Measurements from ENCODE around the gene PHF19.

PHF19 gene

DNA sequence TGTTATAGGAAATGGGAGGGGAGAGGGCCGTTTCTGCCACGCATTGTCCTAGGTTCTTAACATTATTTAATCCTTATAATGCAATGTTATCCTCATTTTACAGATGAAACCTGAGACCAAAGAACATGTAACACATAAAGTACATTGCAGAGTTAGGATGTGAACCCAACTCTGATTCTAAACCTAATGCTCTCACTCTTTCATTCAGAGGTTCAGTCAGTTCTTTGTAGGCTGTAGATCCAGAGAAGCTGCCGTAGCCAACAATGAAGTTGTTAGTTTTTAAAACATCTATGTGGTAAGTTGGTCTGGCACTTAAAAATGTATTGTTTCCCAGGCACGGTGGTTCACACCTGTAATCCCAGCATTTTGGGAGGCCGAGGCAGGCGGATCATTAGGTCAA is 23.8 kb downstream of the PHF19 start:
- no peak for DNase-seq (ENCODE audit: low read depth)

DNA sequence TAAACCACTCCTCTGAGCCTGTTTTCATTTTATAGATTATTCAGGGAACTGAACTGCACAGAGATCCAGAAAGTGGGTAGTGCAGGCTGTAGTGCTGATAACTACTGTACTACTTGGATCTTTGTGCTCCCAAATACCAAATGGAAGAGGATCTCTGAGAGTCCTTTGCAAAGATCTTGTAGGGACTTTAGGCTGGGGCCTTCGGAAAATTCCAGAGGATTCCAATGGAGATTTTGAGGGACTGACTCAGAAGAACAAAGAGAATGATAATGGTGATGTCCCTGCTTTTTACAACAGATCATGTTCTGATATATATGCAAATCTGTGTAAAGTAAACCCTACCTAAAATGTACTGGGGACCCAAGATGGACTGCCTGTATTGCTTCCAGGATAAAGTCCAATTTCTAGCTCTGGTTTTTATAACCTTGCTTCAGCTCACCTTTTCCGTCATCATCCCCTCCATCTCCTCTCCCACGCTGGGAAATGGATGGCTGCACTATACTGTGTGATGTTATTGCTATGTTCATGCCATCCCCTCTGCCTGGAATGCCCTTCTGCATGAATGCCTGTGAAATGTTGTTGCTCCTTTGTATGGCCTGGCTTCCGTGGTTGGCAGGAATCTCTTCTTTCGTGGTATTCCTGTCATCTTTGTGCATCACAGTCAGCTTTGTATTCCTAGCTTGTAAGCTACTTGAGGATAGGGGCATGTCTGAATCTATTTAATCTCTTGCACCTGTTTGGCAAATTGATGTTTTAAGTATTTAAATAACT is 24.6 kb downstream of the PHF19 start:
- DNase-seq (ENCODE audit: low read depth), result no peak

DNA sequence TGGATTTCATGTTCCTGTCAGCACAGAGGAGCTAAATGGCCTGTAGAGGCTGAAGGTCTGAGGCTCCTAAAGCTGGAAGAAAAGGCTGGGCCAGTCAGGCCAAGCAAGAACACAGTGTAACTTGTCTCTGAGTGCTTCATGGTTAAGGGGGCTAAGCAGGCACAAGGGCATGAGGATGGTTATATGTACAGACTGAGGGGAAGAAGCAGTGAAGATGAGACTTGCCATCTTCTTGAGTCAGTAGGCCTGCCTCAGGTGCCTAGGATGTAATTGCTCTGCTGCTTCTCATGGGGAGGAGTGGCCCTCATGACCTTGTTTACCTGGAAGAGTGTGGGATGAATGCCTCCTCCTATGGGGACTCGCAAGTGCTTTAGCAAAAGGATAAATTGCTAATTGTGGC is 25.5 kb downstream of the PHF19 start:
- no peak for DNase-seq (ENCODE audit: low read depth)

DNA sequence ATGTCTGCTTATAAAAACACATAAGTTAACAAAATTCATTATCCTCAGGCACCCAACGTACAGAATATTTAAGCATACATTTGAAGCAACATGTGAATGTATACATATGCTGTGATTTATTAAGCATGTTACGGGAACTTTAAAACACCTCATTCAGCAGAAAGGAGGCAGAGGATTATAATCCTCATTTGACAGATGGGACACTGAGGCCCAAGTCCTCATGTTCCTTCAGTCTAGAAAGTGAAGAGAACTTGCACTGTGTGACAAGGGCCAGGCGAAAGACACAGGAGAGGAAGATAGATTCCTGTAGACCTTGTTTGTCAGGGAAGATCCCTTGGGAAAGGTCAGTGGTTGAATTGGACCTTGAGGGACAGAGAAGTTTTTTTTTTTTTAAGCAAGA is 26.7 kb downstream of the PHF19 start:
- no peak for DNase-seq (ENCODE audit: low read depth)

DNA sequence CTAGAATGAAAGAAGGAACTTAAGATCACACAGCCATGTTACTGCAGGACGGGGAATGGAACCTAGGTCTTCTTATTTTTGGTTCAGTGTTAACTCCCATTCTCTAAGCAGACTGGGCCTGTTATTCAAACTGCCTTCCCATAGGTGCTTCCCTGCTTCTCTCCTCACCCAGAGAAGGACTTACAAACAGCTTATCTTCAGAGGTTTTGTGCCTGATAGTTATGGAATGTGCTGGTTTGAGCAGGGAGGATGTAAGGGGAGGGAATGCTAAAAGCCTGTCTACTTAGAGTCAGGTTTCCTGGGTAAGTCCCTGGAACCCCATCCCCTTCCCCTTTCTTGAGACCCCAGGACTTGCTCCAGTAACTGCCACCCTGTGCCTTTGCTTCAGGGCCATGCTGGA is 30.1 kb downstream of the PHF19 start:
- DNase-seq (ENCODE audit: low read depth), result no peak

DNA sequence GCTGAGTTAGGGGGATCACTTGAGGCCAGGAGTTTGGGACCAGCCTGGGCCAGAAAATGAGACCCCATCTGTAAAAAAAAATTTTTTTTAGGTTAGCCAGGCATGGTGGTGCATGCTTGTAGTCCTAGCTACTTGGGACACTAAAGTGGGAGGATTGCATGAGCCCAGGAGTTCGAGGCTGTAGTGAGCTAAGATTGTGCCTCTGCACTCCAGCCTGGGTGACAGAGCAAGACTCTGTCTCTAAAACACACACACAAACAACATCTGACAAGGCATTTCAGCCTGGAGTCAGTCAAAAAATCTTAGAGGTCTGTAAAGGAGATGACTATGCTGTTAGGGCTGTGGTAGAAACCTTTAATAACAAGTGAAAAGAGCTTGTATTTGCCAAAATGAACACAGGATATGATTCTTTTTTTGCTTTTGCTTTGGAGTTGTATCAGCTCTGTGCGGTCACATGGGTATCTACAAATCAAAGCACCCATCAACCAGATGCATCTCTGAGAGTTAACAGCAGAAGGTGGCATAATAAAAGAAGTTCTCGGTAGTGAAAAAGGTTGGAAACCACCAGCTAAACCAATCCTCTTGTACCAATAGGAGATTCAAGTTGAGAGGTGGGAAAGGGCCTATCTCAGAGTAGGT is 30.6 kb downstream of the PHF19 start:
- DNase-seq (ENCODE audit: low read depth), result no peak

DNA sequence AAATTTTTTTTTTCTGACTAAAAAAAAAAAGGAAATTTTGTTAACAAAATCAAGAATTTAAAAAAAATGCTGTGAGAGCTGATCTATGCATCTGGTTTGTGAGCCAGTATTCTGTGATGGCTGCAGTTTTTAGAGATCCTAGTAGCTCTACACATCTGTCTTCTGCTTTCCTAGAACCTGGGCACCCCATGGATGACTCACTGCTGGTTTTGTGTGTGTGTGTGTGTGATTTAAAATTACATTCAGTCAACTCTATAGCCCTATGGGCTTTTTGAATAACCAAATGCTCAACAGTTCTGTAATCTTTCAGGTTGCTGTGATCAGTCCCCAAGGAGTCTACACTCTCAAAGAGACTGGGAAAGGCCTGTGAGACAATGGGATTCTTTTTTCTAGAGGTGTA is 31.7 kb downstream of the PHF19 start:
- DNase-seq (ENCODE audit: low read depth), result peak; percentile 14

DNA sequence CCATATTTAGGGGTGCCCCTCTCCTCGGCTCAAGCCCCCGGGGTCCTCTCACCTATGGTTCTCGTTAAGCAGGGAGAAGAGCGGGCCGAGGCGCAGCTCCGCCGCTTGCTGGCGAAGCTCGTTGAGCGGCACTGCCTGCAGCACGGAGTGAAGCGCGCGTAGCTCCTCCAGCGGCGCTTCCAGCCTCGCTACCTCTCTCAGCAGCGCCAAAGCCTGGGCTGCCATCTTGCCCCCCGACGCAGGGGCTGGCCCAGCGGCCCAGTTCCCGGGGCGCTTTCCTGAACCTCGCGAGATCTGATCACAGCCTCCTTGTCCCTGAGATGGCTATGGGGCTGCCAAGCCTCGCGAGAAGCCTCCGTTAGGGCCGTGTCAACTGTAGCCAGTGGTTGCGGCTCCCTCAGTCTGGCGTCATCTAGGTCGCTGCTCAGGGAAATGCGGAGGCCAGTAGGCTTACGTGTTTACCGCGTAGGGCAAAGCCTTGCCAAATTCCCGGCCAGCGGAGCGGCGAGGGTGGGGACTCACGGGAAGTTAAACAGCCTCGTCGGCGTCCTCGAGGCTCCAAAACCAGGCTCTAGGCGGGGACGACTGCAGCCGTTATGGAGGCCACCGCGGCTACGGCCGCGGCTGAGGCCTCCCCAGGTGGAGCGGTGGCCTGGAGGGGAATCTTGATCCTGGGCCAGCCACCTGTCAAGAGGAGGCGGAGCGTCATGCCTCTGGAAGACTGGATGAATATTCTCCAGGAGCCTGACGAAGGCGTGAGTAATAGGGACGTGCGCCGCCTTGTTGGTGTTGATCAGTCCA is 34.1 kb downstream of the PHF19 start, which contains the start of gene PSMD5:
PSMD5 (minus strand) TSS at position 238 of the 801 bp plus-strand sequence; CDS start at position 225, 13 bp downstream.
- DNase-seq (ENCODE audit: low read depth), result peak; percentile 92

DNA sequence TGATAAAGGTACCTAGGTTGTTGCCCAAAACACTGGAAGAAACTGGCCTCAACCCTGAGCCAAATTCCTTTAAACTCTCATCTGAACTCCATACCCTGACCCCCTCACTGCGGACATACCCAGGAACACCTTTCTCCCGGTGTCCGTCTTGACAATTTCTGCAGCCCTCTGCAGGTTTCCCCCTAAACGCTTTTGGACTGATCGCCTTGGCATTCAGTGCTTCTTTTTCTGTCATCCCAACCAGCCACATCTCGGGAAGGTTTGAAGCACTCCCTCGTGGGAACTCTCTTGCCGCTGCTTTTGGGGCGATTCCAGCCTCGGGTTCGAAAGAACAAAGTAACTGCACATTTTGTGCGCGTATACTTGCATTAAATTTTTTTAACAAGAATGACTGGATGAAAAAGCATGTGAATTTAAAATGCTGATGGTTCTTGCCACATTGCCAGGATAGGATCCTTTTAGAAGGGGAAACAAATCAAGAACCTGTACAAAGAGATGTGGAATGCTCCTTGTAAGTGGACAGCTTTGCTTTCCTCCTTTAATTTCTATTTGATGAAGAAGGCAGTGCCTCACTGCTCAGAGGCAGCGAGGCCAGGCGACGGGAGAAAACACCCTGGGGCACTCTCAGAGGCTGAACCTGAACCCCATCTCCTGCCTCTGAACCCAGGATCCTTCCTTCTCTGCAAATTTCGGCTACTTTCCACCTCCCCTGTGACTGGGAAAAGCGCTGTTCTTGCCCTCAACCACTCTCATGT is 34.9 kb downstream of the PHF19 start:
- DNase-seq (ENCODE audit: low read depth), result no peak

DNA sequence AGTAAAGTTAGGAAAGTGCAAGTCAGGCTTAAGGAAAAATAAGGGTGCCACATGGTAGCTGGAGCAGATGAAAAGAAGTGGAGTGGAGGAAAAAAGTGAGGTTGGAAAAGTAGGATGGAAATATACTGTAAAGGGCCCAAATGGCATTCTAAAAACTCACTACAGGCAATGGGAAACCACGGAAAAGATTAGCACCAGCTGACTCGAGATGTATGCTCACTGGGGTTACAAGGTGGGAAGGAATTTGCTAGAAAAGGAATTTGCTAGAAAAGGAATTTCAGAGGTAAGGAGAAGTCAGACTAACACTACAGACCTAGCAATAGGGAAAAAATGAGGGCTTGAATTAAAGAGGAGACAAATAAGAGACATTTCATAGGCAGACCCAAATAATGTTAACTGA is 37.8 kb downstream of the PHF19 start:
- no peak for DNase-seq (ENCODE audit: low read depth)

DNA sequence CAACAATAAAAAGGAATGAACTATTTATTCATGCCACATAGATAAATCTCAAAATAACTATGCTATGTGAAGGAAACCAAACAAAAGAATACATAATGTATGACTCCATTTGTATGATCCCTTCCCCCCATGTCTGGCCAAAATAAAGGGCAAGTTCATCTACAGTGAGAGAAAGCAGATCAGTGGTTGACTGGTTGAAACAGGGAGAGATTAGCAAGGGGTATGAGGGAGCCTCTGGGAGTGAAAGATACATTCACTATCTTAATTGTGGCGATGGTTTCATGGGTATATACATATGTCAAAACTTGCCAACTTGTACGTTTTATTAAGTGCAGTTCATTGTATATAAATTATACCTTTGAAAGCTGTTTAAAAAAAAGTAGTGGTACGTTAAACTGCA is 39.1 kb downstream of the PHF19 start:
- no peak for DNase-seq (ENCODE audit: low read depth)

DNA sequence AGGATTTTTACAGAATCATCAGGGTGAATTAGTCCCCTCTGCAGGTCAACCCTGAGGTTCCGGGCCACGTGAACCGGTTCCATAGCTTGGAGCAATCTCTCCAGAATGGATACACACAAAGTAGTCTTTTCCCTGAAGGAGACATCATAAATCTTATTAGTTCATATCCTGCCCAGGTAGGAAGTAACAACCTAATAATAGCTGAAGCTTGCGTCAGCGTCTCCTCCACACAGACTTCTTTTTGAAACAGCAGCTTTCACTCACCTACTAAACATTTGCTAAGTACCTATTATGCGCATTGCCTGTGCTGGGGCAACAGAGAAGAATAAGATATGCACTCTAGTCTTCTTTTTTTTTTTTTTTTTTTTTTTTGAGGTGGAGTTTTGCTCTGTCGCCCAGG is 43.7 kb downstream of the PHF19 start:
- no peak for DNase-seq (ENCODE audit: low read depth)

DNA sequence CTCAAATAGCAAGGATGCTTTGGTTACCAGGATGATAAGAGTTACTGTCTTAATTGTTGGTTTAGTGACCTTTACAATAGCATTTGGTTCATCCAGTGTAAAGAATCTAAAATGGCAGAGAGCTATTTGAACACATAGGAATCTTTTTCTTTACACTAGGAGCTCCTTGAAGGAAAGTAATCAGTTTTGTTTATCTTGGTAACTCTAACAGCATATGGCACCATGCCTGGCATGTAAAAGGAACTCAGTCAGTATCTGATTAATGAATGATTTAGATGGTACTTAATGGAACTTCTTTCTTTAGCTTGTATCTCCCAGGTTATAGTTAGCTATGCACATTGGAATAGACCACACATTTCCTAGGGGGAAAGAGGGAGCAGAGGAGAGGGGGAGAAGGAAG is 44.2 kb downstream of the PHF19 start:
- no peak for DNase-seq (ENCODE audit: low read depth)

DNA sequence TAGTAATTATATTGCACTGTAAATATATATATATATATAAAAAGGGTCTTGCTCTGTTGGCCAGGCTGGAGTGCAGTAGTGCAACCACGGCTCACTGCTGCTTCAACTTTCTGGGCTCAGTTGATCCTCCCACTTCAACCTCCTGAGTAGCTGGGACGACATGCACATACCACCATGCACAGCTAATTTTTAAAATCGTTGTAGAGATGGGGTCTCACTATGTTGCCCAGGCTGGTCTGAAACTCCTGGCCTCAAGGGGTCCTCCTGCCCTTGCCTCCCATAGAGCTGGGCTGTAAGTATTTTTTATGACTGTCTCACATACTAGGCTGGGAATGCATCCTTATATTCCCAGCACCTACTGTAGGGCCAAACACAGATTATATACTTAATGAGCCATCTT is 46.1 kb downstream of the PHF19 start:
- no peak for DNase-seq (ENCODE audit: low read depth)

DNA sequence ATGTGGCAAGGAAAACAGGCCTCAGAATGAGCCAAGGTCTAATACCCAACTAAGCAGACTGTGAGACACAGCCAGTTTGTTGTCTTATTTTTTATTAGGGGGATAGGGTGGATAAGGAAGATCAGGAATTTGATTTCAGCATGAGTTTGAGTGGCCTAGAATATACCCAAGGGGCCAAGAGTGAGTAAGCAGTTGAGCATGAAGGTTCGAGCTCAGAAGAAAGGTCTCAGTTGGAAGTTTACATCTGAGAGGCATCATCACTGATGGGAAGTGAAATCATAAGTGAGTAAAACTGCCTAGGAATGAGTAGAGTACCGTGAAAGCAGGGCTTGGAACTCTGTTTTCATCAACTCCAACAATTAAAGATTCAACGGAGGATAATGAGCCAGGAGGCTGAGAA is 46.8 kb downstream of the PHF19 start:
- no peak for DNase-seq (ENCODE audit: low read depth)

DNA sequence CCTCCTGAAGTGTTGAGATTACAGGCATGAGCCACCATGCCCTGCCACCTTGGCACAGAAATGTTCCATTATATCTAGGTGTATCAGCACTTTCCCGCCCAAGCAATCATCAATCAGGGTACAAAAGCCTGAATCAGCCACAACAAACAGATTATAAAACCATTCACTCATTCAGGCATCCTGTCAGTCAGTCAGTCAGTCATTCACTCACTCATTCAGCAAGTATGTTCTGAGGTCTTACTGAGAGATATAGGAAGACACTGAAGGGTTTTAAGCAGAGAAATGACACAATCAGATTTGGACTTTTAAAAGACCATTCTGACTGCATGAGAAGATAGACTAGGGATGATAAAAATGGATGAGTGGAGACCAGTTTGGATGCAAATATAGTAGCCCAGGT is 47.3 kb downstream of the PHF19 start:
- no peak for DNase-seq (ENCODE audit: low read depth)

DNA sequence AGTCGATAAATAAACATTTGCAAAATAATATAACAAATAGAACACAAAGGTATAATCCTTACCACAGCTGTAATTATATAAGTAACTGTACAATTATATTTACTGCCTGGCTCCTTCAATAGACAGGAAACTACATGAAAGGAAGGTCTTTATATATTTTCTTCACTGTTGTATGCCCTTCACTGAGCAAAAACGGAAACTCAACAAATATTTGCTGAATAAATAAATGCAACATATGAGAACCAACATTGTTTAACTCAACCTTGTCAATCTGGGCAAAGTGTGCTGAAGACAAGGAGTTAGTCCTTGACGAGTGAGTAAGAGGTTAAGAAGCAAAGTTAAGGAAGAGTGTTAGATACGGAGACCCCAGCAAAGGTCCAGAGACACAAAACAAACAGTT is 56.9 kb downstream of the PHF19 start:
- no peak for DNase-seq (ENCODE audit: low read depth)

DNA sequence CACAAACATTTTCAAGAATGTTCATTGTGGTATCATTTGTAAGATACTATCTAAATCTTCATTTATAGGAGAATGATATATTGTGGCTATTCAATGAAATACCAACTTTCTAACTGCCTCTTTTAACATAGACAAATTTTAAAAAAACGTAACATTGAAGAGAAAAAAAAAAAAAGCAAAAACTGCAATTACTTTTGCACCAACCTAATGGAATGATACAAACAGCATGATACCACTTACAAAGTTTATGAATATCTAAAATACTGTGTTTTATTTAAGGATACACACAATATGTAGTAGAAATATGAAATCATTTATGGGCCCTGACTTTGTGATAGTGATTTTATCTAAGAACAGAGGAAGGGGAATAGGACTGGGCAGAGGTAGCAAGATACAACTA is 58.4 kb downstream of the PHF19 start:
- DNase-seq (ENCODE audit: low read depth), result no peak

DNA sequence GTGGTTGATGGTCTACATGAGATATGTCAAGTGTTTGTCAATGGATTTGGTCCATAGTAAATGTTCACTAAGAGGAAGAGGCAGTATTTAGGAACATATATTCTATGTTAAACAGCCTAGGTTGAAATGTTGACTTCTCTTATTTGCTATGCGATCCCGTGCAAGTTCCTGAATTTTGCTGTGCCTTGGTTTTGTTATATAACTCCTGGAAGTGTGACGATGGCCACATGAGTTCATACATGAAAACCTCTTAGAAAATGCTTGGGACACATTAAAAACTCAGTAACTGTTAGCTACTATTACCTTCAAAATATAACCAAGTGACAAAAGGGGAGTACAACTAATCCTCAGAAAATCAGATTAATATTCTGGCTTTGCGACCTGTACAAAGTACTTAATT is 61.9 kb downstream of the PHF19 start:
- no peak for DNase-seq (ENCODE audit: low read depth)

DNA sequence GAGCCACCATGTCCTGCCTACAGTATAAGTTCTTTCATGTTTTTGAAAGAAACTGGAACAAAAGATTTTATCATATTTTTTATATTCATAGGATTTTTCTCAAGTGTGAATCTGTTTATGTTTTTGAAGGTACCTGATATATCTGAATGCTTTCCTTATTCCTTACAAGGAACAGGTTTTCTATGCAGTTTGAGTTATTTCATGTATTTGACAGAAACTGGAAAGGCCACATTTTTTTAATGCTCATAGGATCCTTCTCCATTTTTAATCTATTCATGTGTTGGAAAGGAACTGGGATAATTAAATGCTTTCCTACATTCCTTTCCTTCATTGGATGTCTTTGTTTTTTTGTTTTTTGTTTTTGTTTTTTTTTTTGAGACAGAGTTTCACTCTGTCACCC is 68.1 kb downstream of the PHF19 start:
- no peak for DNase-seq (ENCODE audit: low read depth)

DNA sequence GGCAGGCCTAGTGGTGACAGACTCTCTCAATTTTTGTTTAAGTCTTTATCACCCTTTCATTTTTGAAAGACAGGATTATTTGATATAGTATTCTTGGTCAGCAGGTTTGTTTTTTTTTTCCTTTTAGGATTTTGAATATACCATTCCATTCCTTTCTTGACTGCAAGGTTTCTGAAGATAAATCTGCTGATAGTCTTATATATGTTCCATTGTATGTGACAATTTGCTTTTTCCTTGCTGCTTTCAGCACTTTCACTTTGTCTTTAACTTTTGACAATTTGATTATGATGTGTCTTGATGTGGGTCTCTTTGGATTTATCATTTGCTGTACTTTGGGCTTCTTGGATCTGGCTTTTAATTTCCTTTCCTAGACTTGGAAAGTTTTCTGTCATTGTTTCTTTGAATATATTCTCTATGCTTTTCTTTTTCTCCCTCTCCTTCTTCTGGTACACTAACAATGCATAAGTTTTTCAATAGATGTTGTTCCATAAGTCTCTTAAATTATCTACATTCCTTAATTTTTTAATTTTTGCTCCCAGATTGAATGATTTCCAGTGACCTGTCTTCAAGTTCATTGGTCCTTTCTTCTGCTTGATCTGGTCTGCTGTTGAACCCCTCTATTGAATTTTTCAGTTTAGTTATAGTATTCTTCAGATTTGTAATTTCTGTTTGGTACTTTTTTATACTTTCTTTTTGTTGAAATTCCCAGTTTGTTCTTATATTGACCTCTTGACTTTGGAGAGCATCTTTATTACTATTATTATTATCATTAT is 69.2 kb downstream of the PHF19 start:
- DNase-seq (ENCODE audit: low read depth), result no peak
